OCI-LY7 (cell line): ENCODE measurements around the gene ADAMTS8. TPM values are rescaled to one million over a fixed set of nuclear protein-coding genes. Genes with fewer than 3 reads are reported as not detected.

Experiments used
- BruUV-seq: library from RNA; stranded (reverse); fragments of 400-500 nt; replicated peaks from 2 replicates; lab custom pipeline; 2021; lab: Mats Ljungman, UMichigan
- CTCF ChIA-PET: fragments of 300-600 bp; sonication (Branson Sonifier 250); formaldehyde crosslinking; loops from one replicate; lab custom pipeline; 2022; ENCODE audit warnings: antibody characterized with exemption; ENCODE audit not compliant: unreplicated experiment; lab: Charles Lee
- POLR2A ChIA-PET: fragments of 300-600 bp; sonication (Branson Sonifier 250); formaldehyde crosslinking; loops from one replicate; lab custom pipeline; 2022; ENCODE audit warnings: antibody characterized with exemption; lab: Charles Lee
- DNase-seq: peaks from one replicate; pipeline ENCODE4 v3.0.0-alpha.2; 2015; ENCODE audit warnings: low spot score
- H2AFZ ChIP-seq: fragments of 200-600 bp; sonication (generic), shearing (Covaris generic); 2 replicates; pipeline ENCODE4 v1.6.1; 2014; ENCODE audit warnings: mild to moderate bottlenecking, antibody characterized with exemption, low read length, moderate library complexity
- H3K27ac ChIP-seq: fragments of 200-600 bp; sonication (generic); 2 replicates; pipeline ENCODE4 v1.5.1; 2014; ENCODE audit warnings: mixed run types, low read depth, mild to moderate bottlenecking, moderate library complexity, low read length, inconsistent platforms; ENCODE audit not compliant: poor library complexity, severe bottlenecking
- H3K36me3 ChIP-seq: fragments of 200-600 bp; sonication (generic); 2 replicates; pipeline ENCODE4 v1.6.1; 2014; ENCODE audit warnings: mild to moderate bottlenecking, antibody characterized with exemption, low read length, moderate library complexity, mixed read lengths; ENCODE audit not compliant: insufficient read depth
- H3K4me1 ChIP-seq: fragments of 200-600 bp; sonication (generic); 2 replicates; pipeline ENCODE4 v1.5.1; 2014; ENCODE audit warnings: mild to moderate bottlenecking, low read length; ENCODE audit not compliant: insufficient read depth, poor library complexity, severe bottlenecking
- H3K4me2 ChIP-seq: fragments of 200-600 bp; sonication (generic); 2 replicates; pipeline ENCODE4 v1.6.1; 2014; ENCODE audit warnings: mild to moderate bottlenecking, low read length
- H3K4me3 ChIP-seq: fragments of 200-600 bp; sonication (generic); 2 replicates; pipeline ENCODE4 v1.5.1; 2014; ENCODE audit warnings: mild to moderate bottlenecking, low read depth, low read length; ENCODE audit not compliant: poor library complexity, severe bottlenecking
- H3K79me2 ChIP-seq: fragments of 200-600 bp; sonication (generic); 2 replicates; pipeline ENCODE4 v1.6.1; 2016; ENCODE audit warnings: low read depth, mild to moderate bottlenecking, low read length, moderate library complexity, mixed read lengths; ENCODE audit not compliant: insufficient read depth
- H3K9me2 ChIP-seq: fragments of 200-600 bp; sonication (generic); 2 replicates; pipeline ENCODE4 v1.6.1; 2016; ENCODE audit warnings: mild to moderate bottlenecking, low read length, mixed read lengths; ENCODE audit not compliant: insufficient read depth
- H3K9me3 ChIP-seq: fragments of 200-600 bp; sonication (generic); 2 replicates; pipeline ENCODE4 v1.6.1; 2014; ENCODE audit warnings: mild to moderate bottlenecking, mixed run types, low read length, mixed read lengths
- H4K20me1 ChIP-seq: fragments of 200-600 bp; sonication (generic); 2 replicates; pipeline ENCODE4 v1.6.1; 2014; ENCODE audit warnings: mild to moderate bottlenecking, antibody characterized with exemption, low read length, moderate library complexity, mixed read lengths; ENCODE audit not compliant: insufficient read depth
- EZH2phosphoT487 ChIP-seq: fragments of 200-600 bp; sonication (generic); IDR thresholded peaks from 2 replicates; pipeline ENCODE4 v1.6.1; 2018; ENCODE audit warnings: low read depth, borderline replicate concordance, mild to moderate bottlenecking, mixed run types, antibody characterized with exemption, low read length, moderate library complexity, mixed read lengths
- intact Hi-C: fragments of 100-400 bp; cut with micrococcal nuclease; formaldehyde crosslinking; loops from one replicate; pipeline ENCODE4 v1.10.0; 2022; ENCODE audit not compliant: unreplicated experiment
- total RNA-seq, 2 experiments: library from RNA; depleted of rRNA in 1 of 2; stranded (reverse); fragments of >200 nt in 1 of 2; shearing (Covaris generic) in 1 of 2; gene quantifications; 2 replicates each; pipeline ENCODE4 v1.2.3, GENCODE V29; 2014 to 2022
- TF ChIP-seq, protein P1 (sequence below): fragments of 200-600 bp; sonication (generic); conservative IDR thresholded peaks from 2 replicates; pipeline ENCODE4 v1.5.1; 2014; ENCODE audit warnings: mild to moderate bottlenecking, antibody characterized with exemption, low read length, moderate library complexity, mixed read lengths

Gene ADAMTS8
- total RNA-seq, 2 experiments from 2014 or later, result not detected

DNA sequence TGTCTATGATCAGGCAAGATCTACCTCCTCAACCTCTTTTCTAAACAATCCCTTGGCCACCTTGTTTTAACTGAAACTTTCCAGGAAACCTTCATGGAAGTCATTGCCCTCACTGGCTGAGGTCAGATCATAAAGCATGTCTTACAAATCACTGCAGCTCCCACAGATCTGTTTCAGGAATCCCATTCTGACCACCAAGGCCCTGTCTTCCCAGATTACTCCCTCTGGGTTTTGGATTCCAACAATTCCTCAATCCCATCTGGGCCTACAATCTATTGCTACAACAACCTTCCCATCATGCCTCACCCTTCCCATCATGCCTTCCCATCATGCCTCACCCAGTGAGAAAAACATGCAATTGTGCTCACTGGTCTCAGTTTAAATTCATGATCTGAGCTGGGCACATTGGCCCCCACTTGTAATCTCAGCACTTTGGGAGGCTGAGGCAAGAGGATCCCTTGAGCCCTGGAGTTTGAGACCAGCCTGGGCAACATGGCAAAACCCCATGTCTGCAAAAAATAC is 35.9 kb upstream of the ADAMTS8 start:
- ChIA-PET CTCF (interaction anchor here (1.0 kb wide), 1 partner anchor 22 kb away, joined by 3 read pairs; no protein-coding TSS in a partner anchor), POLR2A (interaction anchor here (0.6 to 0.7 kb wide), 2 partner anchors 266 to 1075 kb away, joined by 3 read pairs; no protein-coding TSS in a partner anchor)

DNA sequence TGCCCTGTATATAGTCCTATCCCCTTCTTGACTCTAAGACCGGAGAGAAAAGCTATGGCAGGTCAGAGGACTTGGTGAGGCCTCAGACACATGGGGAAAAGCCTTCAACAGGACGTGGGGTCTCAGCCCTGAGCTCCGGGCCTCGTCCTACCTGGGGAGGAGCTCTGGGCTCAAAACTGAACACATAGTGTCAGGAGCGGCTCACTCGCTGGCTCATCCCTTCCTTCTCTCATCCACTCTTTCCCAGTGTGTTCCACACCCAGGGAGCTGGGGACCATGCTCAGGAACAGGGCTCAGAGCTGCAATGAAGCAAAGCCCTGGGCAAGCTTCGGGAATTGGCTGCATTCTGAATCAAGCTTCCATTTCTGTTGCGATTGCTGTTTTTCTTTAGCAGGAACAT is 34.5 kb upstream of the ADAMTS8 start:
- CTCF ChIA-PET, result no interaction called here
- intact Hi-C loops, result no loop called here
- no peaks in the 10 kb centered on the region for H3K9me3 ChIP-seq
- H3K27ac ChIP-seq, result no peak overlapping the region
- DNase-seq, result no peak
- H3K36me3 ChIP-seq, result no peaks in the 10 kb centered on the region
- H3K79me2 ChIP-seq, result no peaks in the 10 kb centered on the region
- no peak overlapping the region for H3K4me3 ChIP-seq
- H2AFZ ChIP-seq, result no peak overlapping the region
- H3K4me2 ChIP-seq, result no peak overlapping the region
- TF ChIP-seq, protein P1, sequence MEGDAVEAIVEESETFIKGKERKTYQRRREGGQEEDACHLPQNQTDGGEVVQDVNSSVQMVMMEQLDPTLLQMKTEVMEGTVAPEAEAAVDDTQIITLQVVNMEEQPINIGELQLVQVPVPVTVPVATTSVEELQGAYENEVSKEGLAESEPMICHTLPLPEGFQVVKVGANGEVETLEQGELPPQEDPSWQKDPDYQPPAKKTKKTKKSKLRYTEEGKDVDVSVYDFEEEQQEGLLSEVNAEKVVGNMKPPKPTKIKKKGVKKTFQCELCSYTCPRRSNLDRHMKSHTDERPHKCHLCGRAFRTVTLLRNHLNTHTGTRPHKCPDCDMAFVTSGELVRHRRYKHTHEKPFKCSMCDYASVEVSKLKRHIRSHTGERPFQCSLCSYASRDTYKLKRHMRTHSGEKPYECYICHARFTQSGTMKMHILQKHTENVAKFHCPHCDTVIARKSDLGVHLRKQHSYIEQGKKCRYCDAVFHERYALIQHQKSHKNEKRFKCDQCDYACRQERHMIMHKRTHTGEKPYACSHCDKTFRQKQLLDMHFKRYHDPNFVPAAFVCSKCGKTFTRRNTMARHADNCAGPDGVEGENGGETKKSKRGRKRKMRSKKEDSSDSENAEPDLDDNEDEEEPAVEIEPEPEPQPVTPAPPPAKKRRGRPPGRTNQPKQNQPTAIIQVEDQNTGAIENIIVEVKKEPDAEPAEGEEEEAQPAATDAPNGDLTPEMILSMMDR, result no peak
- TF ChIP-seq EZH2phosphoT487, result no peak
- no TSS peak for BruUV-seq
- H3K9me2 ChIP-seq, result no peaks in the 10 kb centered on the region
- H4K20me1 ChIP-seq, result no peaks in the 10 kb centered on the region
- H3K4me1 ChIP-seq, result no peaks in the 10 kb centered on the region
- POLR2A ChIA-PET, result no interaction called here

More for the DNA sequence above, 35.9 kb upstream of the ADAMTS8 start:
- no peaks in the 10 kb centered on the region for H3K79me2 ChIP-seq
- no peaks in the 10 kb centered on the region for H3K9me3 ChIP-seq
- BruUV-seq, result no TSS peak
- DNase-seq, result no peak
- no peaks in the 10 kb centered on the region for H4K20me1 ChIP-seq
- TF ChIP-seq, protein P1, result no peak
- intact Hi-C loops, result no loop called here
- no peak overlapping the region for H3K4me2 ChIP-seq
- no peak overlapping the region for H3K27ac ChIP-seq
- no peaks in the 10 kb centered on the region for H3K36me3 ChIP-seq
- H3K4me3 ChIP-seq, result no peak overlapping the region
- no peak overlapping the region for H2AFZ ChIP-seq
- H3K4me1 ChIP-seq, result no peaks in the 10 kb centered on the region
- no peaks in the 10 kb centered on the region for H3K9me2 ChIP-seq

DNA sequence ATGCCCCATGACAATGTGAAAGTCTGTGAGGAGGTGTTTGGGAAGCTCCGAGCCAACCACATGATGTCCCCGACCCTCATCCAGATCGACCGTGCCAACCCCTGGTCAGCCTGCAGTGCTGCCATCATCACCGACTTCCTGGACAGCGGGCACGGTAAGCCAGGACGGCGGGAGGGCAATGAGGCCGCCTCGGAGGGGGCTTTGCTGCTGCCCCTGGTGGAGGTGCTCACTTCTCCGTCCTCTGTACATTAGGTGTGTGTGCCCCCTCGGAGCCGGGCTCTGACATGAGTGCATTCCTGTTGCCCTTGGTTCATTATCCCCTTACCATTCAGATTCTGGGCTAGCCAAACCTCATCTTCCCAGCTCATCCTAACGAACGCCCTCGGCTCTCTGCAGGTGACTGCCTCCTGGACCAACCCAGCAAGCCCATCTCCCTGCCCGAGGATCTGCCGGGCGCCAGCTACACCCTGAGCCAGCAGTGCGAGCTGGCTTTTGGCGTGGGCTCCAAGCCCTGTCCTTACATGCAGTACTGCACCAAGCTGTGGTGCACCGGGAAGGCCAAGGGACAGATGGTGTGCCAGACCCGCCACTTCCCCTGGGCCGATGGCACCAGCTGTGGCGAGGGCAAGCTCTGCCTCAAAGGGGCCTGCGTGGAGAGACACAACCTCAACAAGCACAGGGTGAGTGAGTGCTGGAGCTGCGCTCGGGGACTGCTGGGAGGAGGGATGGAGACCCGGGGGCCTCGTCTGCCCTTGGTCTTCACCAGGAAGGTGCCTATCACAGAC is 33.9 kb upstream of the ADAMTS8 start:
- CTCF ChIA-PET, result no interaction called here

More for the DNA sequence above, 33.9 kb upstream of the ADAMTS8 start:
- H3K4me1 ChIP-seq, result no peaks in the 10 kb centered on the region
- no peak overlapping the region for H3K4me2 ChIP-seq
- no TSS peak for BruUV-seq
- H3K9me3 ChIP-seq, result no peaks in the 10 kb centered on the region
- H3K4me3 ChIP-seq, result no peak overlapping the region
- no peak for DNase-seq
- no peaks in the 10 kb centered on the region for H3K36me3 ChIP-seq
- H4K20me1 ChIP-seq, result no peaks in the 10 kb centered on the region
- POLR2A ChIA-PET, result interaction anchor here (0.5 kb wide), 1 partner anchor 131 kb away, joined by 3 read pairs; no protein-coding TSS in a partner anchor
- no peaks in the 10 kb centered on the region for H3K9me2 ChIP-seq
- intact Hi-C loops, result no loop called here
- H3K79me2 ChIP-seq, result no peaks in the 10 kb centered on the region
- H2AFZ ChIP-seq, result no peak overlapping the region
- H3K27ac ChIP-seq, result no peak overlapping the region
- TF ChIP-seq, protein P1, result no peak
- no peak for TF ChIP-seq EZH2phosphoT487
